VCaP (cell line): ENCODE data around the gene GRIK4.

Source experiments
- H3K27ac ChIP-seq: fragments of 450-650 bp; 2 replicates; pipeline ENCODE4 v1.5.1; 2017
- CTCF ChIP-seq: fragments of 450-650 bp; conservative IDR thresholded peaks from 2 replicates; pipeline ENCODE4 v1.5.1; 2017; ENCODE audit warnings: mild to moderate bottlenecking, moderate library complexity

Gene GRIK4

GRCh38 chr11:120929090-120929489 is 417.5 kb downstream of the GRIK4 start:
- no peak for TF ChIP-seq CTCF

GRCh38 chr11:120929664-120930154 is 418.2 kb downstream of the GRIK4 start:
- TF ChIP-seq CTCF: peak; percentile 77
- H3K27ac ChIP-seq: no peak overlapping the region

More at GRCh38 chr11:120929090-120929489, 417.5 kb downstream of the GRIK4 start:
- H3K27ac ChIP-seq: no peak overlapping the region

GRCh38 chr11:120931057-120931779 is 419.7 kb downstream of the GRIK4 start:
- no peak for TF ChIP-seq CTCF
- no peak overlapping the region for H3K27ac ChIP-seq

DNA sequence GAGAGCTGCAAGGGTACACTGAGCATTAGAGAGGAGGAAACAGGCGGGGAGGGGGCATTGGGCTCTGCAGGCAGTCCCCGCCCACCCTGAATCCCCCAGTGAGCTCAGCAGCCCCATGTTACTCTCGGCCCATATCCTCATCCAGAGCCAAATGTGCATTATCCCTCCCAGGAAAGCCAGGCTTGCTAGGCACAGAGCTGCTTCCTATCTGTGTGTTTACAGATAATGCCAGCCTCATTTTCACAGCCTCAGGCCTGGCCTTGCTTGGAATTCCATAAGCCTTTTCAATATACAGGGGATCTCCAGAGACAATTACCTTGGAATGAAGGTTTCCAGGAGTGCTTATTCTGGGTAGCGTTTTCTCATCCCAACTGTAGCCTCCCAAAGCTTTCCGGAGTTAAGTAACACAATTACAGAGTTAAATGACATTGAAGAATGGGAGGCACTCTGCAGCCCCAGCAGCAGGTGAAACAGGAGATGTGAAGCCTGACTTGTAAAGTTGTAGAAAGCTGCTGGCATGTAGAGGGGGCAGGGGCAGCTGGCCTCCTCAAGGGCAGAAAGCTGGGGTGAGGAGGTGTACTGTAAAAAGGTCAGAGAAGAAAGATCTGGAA is 420.9 kb downstream of the GRIK4 start:
- H3K27ac ChIP-seq: no peak overlapping the region
- TF ChIP-seq CTCF: no peak

- H3K27ac ChIP-seq: no peak overlapping the region
- TF ChIP-seq CTCF: no peak
Measured at GRCh38 chr11:120936356-120936755, 424.8 kb downstream of the GRIK4 start.

DNA sequence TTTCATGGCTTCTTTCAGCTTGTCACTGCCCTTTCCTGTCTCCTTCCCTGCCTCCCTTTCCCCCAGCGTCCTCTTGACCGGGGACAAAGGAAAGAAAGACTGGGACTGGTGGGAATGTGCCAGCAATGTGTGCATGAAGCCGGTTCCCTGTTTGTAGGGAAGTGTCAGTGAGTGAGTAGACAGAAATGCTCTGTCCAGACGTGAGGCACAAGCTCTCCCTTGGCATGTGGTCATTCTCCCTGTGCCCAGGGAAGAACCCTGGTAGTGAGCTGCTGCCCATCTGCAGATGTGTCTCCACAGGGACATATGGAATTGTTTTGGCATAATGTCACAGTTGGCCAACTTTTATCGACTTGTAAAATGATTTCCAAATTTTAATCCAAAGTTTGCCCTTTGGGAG is 426.0 kb downstream of the GRIK4 start:
- H3K27ac ChIP-seq: no peak overlapping the region
- no peak for TF ChIP-seq CTCF

- H3K27ac ChIP-seq: no peak overlapping the region
Measured at GRCh38 chr11:120938260-120938659, 426.7 kb downstream of the GRIK4 start.

More at GRCh38 chr11:120938260-120938659, 426.7 kb downstream of the GRIK4 start:
- no peak for TF ChIP-seq CTCF
